Neuronal stem cell (in vitro differentiated cells): ENCODE measurements around the gene CKAP2.
"Not testable (repeated sequence)": the region's sequence is repeated elsewhere in the genome, so short reads cannot be mapped to it uniquely, and the experiment has no call there.

ENCODE experiments used
- DNase-seq: peaks from one replicate; pipeline ENCODE4 v3.0.0-alpha.2; 2013; ENCODE audit warnings: low spot score
- H2AFZ ChIP-seq: one replicate; pipeline ENCODE4 v1.6.1; 2013; ENCODE audit warnings: mild to moderate bottlenecking, low read length, inconsistent platforms
- H2AK5ac ChIP-seq: 2 replicates; pipeline ENCODE4 v1.6.1; 2013; ENCODE audit warnings: low read depth, mild to moderate bottlenecking, inconsistent platforms, low read length, moderate library complexity, mixed read lengths
- H2BK120ac ChIP-seq: 2 replicates; pipeline ENCODE4 v1.6.1; 2013; ENCODE audit warnings: low read depth, mild to moderate bottlenecking, inconsistent platforms, low read length, moderate library complexity, mixed read lengths
- H2BK12ac ChIP-seq: one replicate; pipeline ENCODE4 v1.6.1; 2013; ENCODE audit warnings: low read length, inconsistent platforms
- H2BK15ac ChIP-seq: 2 replicates; pipeline ENCODE4 v1.6.1; 2013; ENCODE audit warnings: mild to moderate bottlenecking, low read length, inconsistent platforms, mixed read lengths
- H2BK5ac ChIP-seq: one replicate; pipeline ENCODE4 v1.6.1; 2013; ENCODE audit warnings: inconsistent platforms, mild to moderate bottlenecking, low read length, moderate library complexity
- H3K14ac ChIP-seq: one replicate; pipeline ENCODE4 v1.6.1; 2013; ENCODE audit warnings: low read length, inconsistent platforms
- H3K18ac ChIP-seq: 2 replicates; pipeline ENCODE4 v1.6.1; 2013; ENCODE audit warnings: low read length, inconsistent platforms
- H3K23ac ChIP-seq: 2 replicates; pipeline ENCODE4 v1.6.1; 2013; ENCODE audit warnings: low read depth, mild to moderate bottlenecking, mixed read lengths, low read length, inconsistent platforms; ENCODE audit not compliant: poor library complexity
- H3K27ac ChIP-seq: replicated peaks from 3 replicates; pipeline ENCODE4 v1.5.1; 2013; ENCODE audit warnings: low read length, inconsistent platforms
- H3K27me3 ChIP-seq, 3 experiments: 2 replicates each; pipeline ENCODE4 v1.6.1; 2013; ENCODE audit warnings: low read length in 3 of 3, mild to moderate bottlenecking in 2 of 3, inconsistent platforms in 1 of 3, low read depth in 1 of 3, mixed read lengths in 1 of 3, moderate library complexity in 1 of 3; ENCODE audit not compliant: control insufficient read depth in 3 of 3, insufficient read depth in 3 of 3
- H3K36me3 ChIP-seq, 2 donors: replicated peaks in 1 of 2; 2 replicates each; pipeline ENCODE4 v1.6.1; 2013; ENCODE audit warnings: low read length in 2 of 2; ENCODE audit not compliant: control insufficient read depth in 2 of 2, insufficient read depth in 2 of 2
- H3K4ac ChIP-seq: 2 replicates; pipeline ENCODE4 v1.6.1; 2013; ENCODE audit warnings: inconsistent platforms, mild to moderate bottlenecking, low read length, moderate library complexity
- H3K4me1 ChIP-seq, 2 donors: 1 replicate in 1 of 2; 2 replicates in 1 of 2; pipeline ENCODE4 v1.6.1; 2013; ENCODE audit warnings: low read length in 2 of 2, low read depth in 1 of 2; ENCODE audit not compliant: control insufficient read depth in 2 of 2, insufficient read depth in 1 of 2
- H3K4me2 ChIP-seq: one replicate; pipeline ENCODE4 v1.6.1; 2013; ENCODE audit warnings: mild to moderate bottlenecking, low read length, inconsistent platforms; ENCODE audit not compliant: insufficient read depth, poor library complexity, severe bottlenecking
- H3K4me3 ChIP-seq, 2 donors: 2 replicates each; pipeline ENCODE4 v1.5.1; 2013; ENCODE audit warnings: low read length in 2 of 2, mild to moderate bottlenecking in 2 of 2, inconsistent platforms in 1 of 2, moderate library complexity in 1 of 2
- H3K79me1 ChIP-seq: one replicate; pipeline ENCODE4 v1.6.1; 2013; ENCODE audit warnings: low read depth, mild to moderate bottlenecking, inconsistent platforms, low read length, moderate library complexity
- H3K9ac ChIP-seq: one replicate; pipeline ENCODE4 v1.6.1; 2013; ENCODE audit warnings: mild to moderate bottlenecking, low read depth, low read length, inconsistent platforms; ENCODE audit not compliant: poor library complexity
- H3K9me3 ChIP-seq, 2 donors: replicated peaks in 1 of 2; 2 replicates each; pipeline versions ENCODE3 to v1.6.1; 2013; ENCODE audit warnings: low read length in 2 of 2, mild to moderate bottlenecking in 2 of 2, inconsistent platforms in 1 of 2, low read depth in 1 of 2, mixed read lengths in 1 of 2, moderate library complexity in 1 of 2; ENCODE audit not compliant: control insufficient read depth in 2 of 2, insufficient read depth in 1 of 2
- H4K8ac ChIP-seq: one replicate; pipeline ENCODE4 v1.6.1; 2013; ENCODE audit warnings: low read depth, mild to moderate bottlenecking, inconsistent platforms, low read length, moderate library complexity
- H4K91ac ChIP-seq: one replicate; pipeline ENCODE4 v1.6.1; 2013; ENCODE audit warnings: low read length, low read depth, mild to moderate bottlenecking, inconsistent platforms; ENCODE audit not compliant: poor library complexity
- WGBS, 2 donors: extraction: QIAGEN DNeasy Blood & Tissue Kit; methylation state at CpG; one replicate each; pipeline ENCODE4 v1.1.7; 2013; ENCODE audit warnings: missing lambda C conversion rate in 2 of 2, mixed read lengths in 1 of 2; ENCODE audit not compliant: insufficient read length in 2 of 2, insufficient replicate concordance in 1 of 2; ENCODE audit errors: extremely low coverage in 2 of 2; 5-methylcytosine and 5-hydroxymethylcytosine counted together

CKAP2 gene

DNA sequence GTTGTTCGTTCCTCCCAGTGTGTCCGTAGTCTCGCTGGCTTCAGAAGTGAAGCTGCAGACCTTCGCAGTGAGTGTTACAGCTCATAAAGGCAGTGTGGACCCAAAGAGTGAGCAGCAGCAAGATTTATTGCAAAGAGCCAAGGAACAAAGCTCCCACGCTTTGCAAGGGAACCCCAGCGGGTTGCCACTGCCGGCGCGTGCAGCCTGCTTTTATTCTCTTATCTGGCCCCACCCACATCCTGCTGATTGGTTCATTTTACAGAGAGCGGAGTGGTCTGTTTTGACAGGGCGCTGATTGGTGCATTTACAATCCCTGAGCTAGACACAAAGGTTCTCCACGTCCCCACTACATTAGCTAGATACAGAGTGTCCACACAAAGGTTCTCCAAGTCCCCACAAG lies 47.8 kb upstream of the CKAP2 start:
- H2AFZ ChIP-seq, H2BK5ac ChIP-seq, H2BK12ac ChIP-seq, H3K4me2 ChIP-seq, H3K4me3 ChIP-seq, H4K91ac ChIP-seq, H3K9me3 ChIP-seq, H3K4me1 ChIP-seq, H2AK5ac ChIP-seq, H3K23ac ChIP-seq, H3K79me1 ChIP-seq, H3K18ac ChIP-seq, H3K27ac ChIP-seq, H2BK120ac ChIP-seq, H3K9ac ChIP-seq, DNase-seq, H4K8ac ChIP-seq, H3K14ac ChIP-seq, H2BK15ac ChIP-seq, H3K4ac ChIP-seq: not testable (repeated sequence)
- Histone ChIP-seq H3K36me3 (peaks cover 2 to 22% of the 10 kb centered on the region in 2 donors), H3K27me3 (peaks cover 0 to 23% (median 0%) of the 10 kb centered on the region in 3 experiments)
- no CpG with 5 or more reads among the region's 12 CpGs for WGBS, 2 donors

GRCh38 chr13:52408071-52408658 lies 47.1 kb upstream of the CKAP2 start:
- not testable (repeated sequence) for H2AFZ ChIP-seq, H4K8ac ChIP-seq, H4K91ac ChIP-seq, H2AK5ac ChIP-seq, H3K27ac ChIP-seq, DNase-seq, H3K4me1 ChIP-seq, H3K14ac ChIP-seq, H3K18ac ChIP-seq, H3K9me3 ChIP-seq, H3K79me1 ChIP-seq, H3K4ac ChIP-seq, H3K4me3 ChIP-seq, H3K9ac ChIP-seq, H3K23ac ChIP-seq, H3K4me2 ChIP-seq, H2BK15ac ChIP-seq, H2BK5ac ChIP-seq, H2BK120ac ChIP-seq, H2BK12ac ChIP-seq
- Histone ChIP-seq H3K27me3 (peaks cover 0 to 23% (median 0%) of the 10 kb centered on the region in 3 experiments), H3K36me3 (peaks cover 2 to 28% of the 10 kb centered on the region in 2 donors)
- WGBS, 2 donors = no CpG with 5 or more reads among the region's 33 CpGs

DNA sequence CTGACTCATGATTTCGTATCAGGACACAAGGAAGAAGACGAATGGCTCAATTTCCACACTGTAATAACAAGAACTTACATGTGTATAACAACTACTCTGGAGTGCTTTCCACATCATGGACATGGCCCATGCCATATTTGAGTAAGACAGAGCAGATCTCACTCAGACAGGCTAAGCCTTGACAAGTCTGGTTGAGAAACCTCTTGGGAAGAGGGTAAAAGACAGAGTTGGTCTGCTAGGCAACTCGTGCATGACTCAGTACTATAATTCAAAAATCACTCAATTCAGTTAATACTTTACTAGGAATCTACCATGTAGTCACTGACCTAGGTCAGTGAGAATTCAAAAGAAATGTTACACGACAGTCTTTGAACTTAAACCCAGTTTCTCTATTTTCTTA lies 43.6 kb upstream of the CKAP2 start:
- H3K18ac ChIP-seq = no peak overlapping the region
- no peak overlapping the region for H4K8ac ChIP-seq
- H2BK12ac ChIP-seq = no peak overlapping the region
- no peak overlapping the region for H3K4me3 ChIP-seq
- H2BK15ac ChIP-seq = no peak overlapping the region
- no peak overlapping the region for H2AFZ ChIP-seq
- no peaks in the 10 kb centered on the region for H3K9me3 ChIP-seq
- WGBS, 2 donors = no CpG with 5 or more reads among the region's 4 CpGs
- H3K14ac ChIP-seq = no peak overlapping the region
- H3K4me2 ChIP-seq = no peak overlapping the region
- H2BK120ac ChIP-seq = no peak overlapping the region
- peaks cover 6 to 63% of the 10 kb centered on the region in 2 donors for H3K36me3 ChIP-seq
- H3K4ac ChIP-seq = no peak overlapping the region
- H3K27ac ChIP-seq = no peak overlapping the region
- no peak for DNase-seq
- H4K91ac ChIP-seq = no peak overlapping the region
- H2AK5ac ChIP-seq = no peak overlapping the region
- H3K9ac ChIP-seq = no peak overlapping the region
- no peak overlapping the region for H2BK5ac ChIP-seq
- no peaks in the 10 kb centered on the region for H3K4me1 ChIP-seq
- H3K23ac ChIP-seq = no peak overlapping the region
- H3K27me3 ChIP-seq = peaks cover 0 to 3% (median 0%) of the 10 kb centered on the region in 3 experiments
- H3K79me1 ChIP-seq = peaks cover 3% of the 10 kb centered on the region

GRCh38 chr13:52412128-52412527 lies 43.1 kb upstream of the CKAP2 start:
- Histone ChIP-seq H2BK5ac (no peak overlapping the region), H3K9ac (no peak overlapping the region), H4K8ac (no peak overlapping the region), H3K14ac (no peak overlapping the region), H3K4me2 (no peak overlapping the region), H3K9me3 (no peaks in the 10 kb centered on the region), H2BK12ac (no peak overlapping the region), H3K27me3 (no peaks in the 10 kb centered on the region), H2AK5ac (no peak overlapping the region), H3K4ac (no peak overlapping the region), H3K4me1 (no peaks in the 10 kb centered on the region), H2BK120ac (no peak overlapping the region), H3K36me3 (peaks cover 6 to 68% of the 10 kb centered on the region in 2 donors), H2AFZ (no peak overlapping the region), H2BK15ac (no peak overlapping the region), H3K18ac (no peak overlapping the region), H3K79me1 (peaks cover 3% of the 10 kb centered on the region), H3K4me3 (no peak overlapping the region), H3K23ac (no peak overlapping the region), H3K27ac (no peak overlapping the region), H4K91ac (no peak overlapping the region)
- 100% methylated on average over 1 of the region's 1 CpG; no CpG with 5 or more reads in 1 of the 2 donors for WGBS, 2 donors
- DNase-seq = no peak
